ENCODE results near the gene FLRT1. TPM values are rescaled to one million over a fixed set of nuclear protein-coding genes. Genes with fewer than 3 reads are reported as not detected.

The FLRT1 gene
- total and polyA plus RNA-seq, 9 donors = 0.13 to 1.2 (median 0.38) TPM

- no peak overlapping the region for H3K27ac ChIP-seq
- peak; percentile 66 to 80 (median 69) for DNase-seq
- intact Hi-C loops (cut with DNase I) = loop anchor here (2.0 to 10.0 kb wide), 3 partner anchors 153 to 295 kb away; partner anchors contain the start of gene KCNK4 (in 1 of the 4)
Observed at GRCh38 chr11:63999349-64000025, 36.2 kb upstream of the FLRT1 start.

GRCh38 chr11:64000026-64000739 is 35.5 kb upstream of the FLRT1 start:
- Histone ChIP-seq H3K36me3 (no peaks in the 10 kb centered on the region), H3K27ac (no peak overlapping the region), H3K4me1 (ENCODE audit: insufficient read depth) (peaks cover 8% of the 10 kb centered on the region), H3K4me3 (peak overlapping the region; percentile 25), H3K9me3 (no peaks in the 10 kb centered on the region), H3K27me3 (no peaks in the 10 kb centered on the region)
- peak; percentile 62 to 85 (median 77) for DNase-seq
- intact Hi-C loops (cut with DNase I) = loop anchor here in 3 of 4 donors (2.0 to 10.0 kb wide), 3 partner anchors 152 to 295 kb away; partner anchors contain the start of gene KCNK4 (in 1 of the 3)
- peak; percentile 57 to 94 (median 94) for TF ChIP-seq CTCF (IDR thresholded peaks at IDR 0.05)
- no peak for TF ChIP-seq EP300 (IDR thresholded peaks at IDR 0.05)
- no peak for TF ChIP-seq POLR2A (IDR thresholded peaks at IDR 0.05)
- 1 to 12% (median 1%) methylated on average over 17 to 67 of the region's 67 CpGs for WGBS, 3 donors

More at GRCh38 chr11:63999349-64000025, 36.2 kb upstream of the FLRT1 start:
- Histone ChIP-seq H3K36me3 (no peaks in the 10 kb centered on the region), H3K4me1 (ENCODE audit: insufficient read depth) (peaks cover 8% of the 10 kb centered on the region), H3K27me3 (no peaks in the 10 kb centered on the region), H3K4me3 (peak overlapping the region; percentile 25), H3K9me3 (no peaks in the 10 kb centered on the region)
- TF ChIP-seq EP300 (IDR thresholded peaks at IDR 0.05) = no peak
- TF ChIP-seq CTCF (IDR thresholded peaks at IDR 0.05) = no peak
- no peak for TF ChIP-seq POLR2A (IDR thresholded peaks at IDR 0.05)
- 6 to 16% (median 11%) methylated on average over 23 to 59 of the region's 59 CpGs for WGBS, 3 donors

- H3K36me3 ChIP-seq = no peaks in the 10 kb centered on the region
- intact Hi-C loops (cut with DNase I) = loop anchor here in 3 of 4 donors (2.0 to 10.0 kb wide), 3 partner anchors 151 to 294 kb away; partner anchors contain the start of gene KCNK4 (in 1 of the 3)
- 14 to 22% (median 21%) methylated on average over 56 to 60 of the region's 60 CpGs for WGBS, 3 donors
- DNase-seq = peak in 2 of 5 donors; percentile 31 to 43
- H3K4me1 ChIP-seq (ENCODE audit: insufficient read depth) = peaks cover 8% of the 10 kb centered on the region
- H3K27me3 ChIP-seq = no peaks in the 10 kb centered on the region
- no peaks in the 10 kb centered on the region for H3K9me3 ChIP-seq
- H3K4me3 ChIP-seq = peak overlapping the region; percentile 25
- TF ChIP-seq EP300 (IDR thresholded peaks at IDR 0.05) = no peak
- peak in 1 of 3 donors; percentile 1 for TF ChIP-seq CTCF (IDR thresholded peaks at IDR 0.05)
- no peak overlapping the region for H3K27ac ChIP-seq
Observed at GRCh38 chr11:64000740-64001483, 34.8 kb upstream of the FLRT1 start.

Measured in ovary (tissue), 9 donors.